Nephron (organoid): ENCODE results near the gene NUAK1.
A peak's percentile ranks its signal among the peaks of the same experiment; 100 is the strongest.

Source experiments
- H3K27ac Mint-ChIP-seq, 3 experiments: 2 replicates each; pipeline ENCODE4 v1.8.0; 2020; ENCODE audit warnings: mixed read lengths in 3 of 3, mild to moderate bottlenecking in 2 of 3, moderate library complexity in 1 of 3
- H3K27me3 Mint-ChIP-seq: 2 replicates; pipeline ENCODE4 v1.8.0; 2021; ENCODE audit warnings: low read depth, mild to moderate bottlenecking, moderate library complexity, mixed read lengths
- H3K36me3 Mint-ChIP-seq: 2 replicates; pipeline ENCODE4 v1.8.0; 2020; ENCODE audit warnings: low read depth, mixed read lengths
- H3K4me1 Mint-ChIP-seq: 2 replicates; pipeline ENCODE4 v1.8.0; 2020; ENCODE audit warnings: mixed read lengths
- H3K4me3 Mint-ChIP-seq, 3 experiments: 2 replicates each; pipeline ENCODE4 v1.8.0; 2020; ENCODE audit warnings: mild to moderate bottlenecking in 3 of 3, mixed read lengths in 3 of 3, moderate library complexity in 2 of 3
- H3K9me3 Mint-ChIP-seq: 2 replicates; pipeline ENCODE4 v1.8.0; 2020; ENCODE audit warnings: mixed read lengths
- CTCF ChIP-seq, 3 experiments: fragments of 200-600 bp; sonication (generic); IDR thresholded peaks; one replicate each; pipeline ENCODE4 v1.5.0; 2021; ENCODE audit warnings: antibody characterized with exemption in 3 of 3; ENCODE audit not compliant: unreplicated experiment in 3 of 3

Gene NUAK1

GRCh38 chr12:106065506-106065905 is 73.2 kb downstream of the NUAK1 start:
- Mint-ChIP-seq H3K9me3 (no peaks in the 10 kb centered on the region), H3K36me3 (peaks cover 61% of the 10 kb centered on the region), H3K4me1 (peaks cover 13% of the 10 kb centered on the region), H3K27ac (no peak overlapping the region), H3K4me3 (no peak overlapping the region), H3K27me3 (no peaks in the 10 kb centered on the region)
- TF ChIP-seq CTCF (IDR thresholded peaks at IDR 0.05; ENCODE audit: unreplicated experiment in 3 of 3) = no peak

DNA sequence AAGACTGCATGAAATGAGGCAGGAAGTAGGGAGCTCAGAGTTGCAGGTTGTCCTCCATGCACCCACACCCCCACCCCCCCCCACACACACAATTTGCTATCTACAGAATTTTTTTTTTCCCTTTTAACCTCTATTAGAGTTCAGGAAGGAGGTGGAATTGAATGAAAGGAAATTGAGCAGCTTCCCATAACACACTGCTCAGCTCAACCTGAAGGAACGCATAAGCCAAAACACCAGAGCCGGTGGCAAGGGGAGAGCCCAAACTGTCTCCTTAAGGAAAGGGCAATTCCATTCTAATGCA is 74.1 kb downstream of the NUAK1 start:
- no peaks in the 10 kb centered on the region for H3K9me3 Mint-ChIP-seq
- peaks cover 52% of the 10 kb centered on the region for H3K36me3 Mint-ChIP-seq
- no peak overlapping the region for H3K4me3 Mint-ChIP-seq
- peak overlapping the region in 2 of 3 experiments; percentile 33 to 57 for H3K27ac Mint-ChIP-seq
- peaks cover 13% of the 10 kb centered on the region for H3K4me1 Mint-ChIP-seq
- TF ChIP-seq CTCF (IDR thresholded peaks at IDR 0.05; ENCODE audit: unreplicated experiment in 3 of 3) = no peak
- no peaks in the 10 kb centered on the region for H3K27me3 Mint-ChIP-seq

DNA sequence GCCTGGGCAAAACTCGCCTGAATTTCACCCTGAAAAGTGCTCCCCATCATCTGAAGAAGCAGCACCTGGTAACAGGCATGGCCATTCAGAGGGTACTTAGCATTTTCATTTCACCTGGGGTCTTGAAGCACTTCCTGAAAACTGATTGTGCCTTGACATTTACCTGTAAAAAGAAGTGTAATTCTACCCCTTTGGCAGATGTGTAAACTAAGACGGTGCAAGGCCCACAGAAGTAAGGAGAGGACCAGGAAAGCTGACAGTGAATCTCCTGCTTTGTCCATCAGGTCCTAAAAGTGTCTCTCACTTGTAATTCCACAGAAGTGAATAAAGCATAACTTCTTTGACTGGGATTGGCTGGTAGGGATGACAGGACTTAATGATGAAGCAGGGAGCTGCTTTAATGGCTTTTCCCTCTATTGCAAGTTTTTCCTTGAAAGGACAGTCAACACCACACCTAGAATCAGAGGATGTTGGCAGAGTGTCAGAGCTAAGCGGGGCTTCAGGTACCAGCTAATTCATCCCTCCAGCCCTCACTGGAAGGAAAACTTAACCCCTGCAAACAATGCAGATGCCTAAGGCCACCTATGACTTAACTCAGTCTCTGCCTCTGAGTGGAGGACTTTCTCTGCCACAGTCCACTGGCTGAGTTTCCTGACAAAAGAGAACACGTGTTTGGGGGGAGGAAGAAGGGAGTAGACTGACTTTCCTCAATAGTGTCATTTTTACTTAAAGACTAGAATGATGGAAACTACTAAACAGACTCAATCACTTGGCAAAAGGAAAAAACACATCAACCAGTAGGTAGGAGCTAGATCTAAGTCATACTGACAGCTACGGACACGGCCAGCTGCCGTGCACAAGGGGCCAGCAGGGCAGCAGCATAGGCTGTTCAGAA is 74.7 kb downstream of the NUAK1 start:
- Mint-ChIP-seq H3K4me1 (peaks cover 13% of the 10 kb centered on the region), H3K4me3 (no peak overlapping the region), H3K36me3 (peaks cover 46% of the 10 kb centered on the region), H3K27ac (peak overlapping the region in 2 of 3 experiments; percentile 33 to 57), H3K9me3 (no peaks in the 10 kb centered on the region), H3K27me3 (no peaks in the 10 kb centered on the region)
- TF ChIP-seq CTCF (IDR thresholded peaks at IDR 0.05; ENCODE audit: unreplicated experiment in 3 of 3) = no peak

DNA sequence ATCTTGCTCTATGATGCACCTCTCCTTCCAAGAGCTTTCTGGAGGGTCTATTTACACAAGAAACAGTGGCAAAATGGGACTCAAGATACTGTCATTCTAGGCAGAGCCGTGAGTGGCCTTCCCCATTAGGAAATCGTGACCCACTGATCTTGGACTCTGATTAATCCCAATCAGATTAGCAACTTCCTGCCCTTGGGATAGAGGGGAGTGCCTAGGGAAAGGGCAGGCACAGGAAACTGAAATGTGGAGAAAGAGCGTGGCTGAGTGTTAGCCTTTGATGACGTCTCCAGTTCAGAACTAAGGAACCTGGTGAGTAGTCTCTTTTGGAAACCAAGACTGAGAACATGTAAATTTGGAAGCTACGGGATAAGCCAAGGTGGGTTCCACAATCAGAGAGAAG is 76.1 kb downstream of the NUAK1 start:
- H3K4me3 Mint-ChIP-seq = no peak overlapping the region
- peaks cover 5% of the 10 kb centered on the region for H3K9me3 Mint-ChIP-seq
- H3K27me3 Mint-ChIP-seq = no peaks in the 10 kb centered on the region
- H3K36me3 Mint-ChIP-seq = peaks cover 45% of the 10 kb centered on the region
- H3K27ac Mint-ChIP-seq = no peak overlapping the region
- H3K4me1 Mint-ChIP-seq = peaks cover 13% of the 10 kb centered on the region
- TF ChIP-seq CTCF (IDR thresholded peaks at IDR 0.05; ENCODE audit: unreplicated experiment in 3 of 3) = no peak

DNA sequence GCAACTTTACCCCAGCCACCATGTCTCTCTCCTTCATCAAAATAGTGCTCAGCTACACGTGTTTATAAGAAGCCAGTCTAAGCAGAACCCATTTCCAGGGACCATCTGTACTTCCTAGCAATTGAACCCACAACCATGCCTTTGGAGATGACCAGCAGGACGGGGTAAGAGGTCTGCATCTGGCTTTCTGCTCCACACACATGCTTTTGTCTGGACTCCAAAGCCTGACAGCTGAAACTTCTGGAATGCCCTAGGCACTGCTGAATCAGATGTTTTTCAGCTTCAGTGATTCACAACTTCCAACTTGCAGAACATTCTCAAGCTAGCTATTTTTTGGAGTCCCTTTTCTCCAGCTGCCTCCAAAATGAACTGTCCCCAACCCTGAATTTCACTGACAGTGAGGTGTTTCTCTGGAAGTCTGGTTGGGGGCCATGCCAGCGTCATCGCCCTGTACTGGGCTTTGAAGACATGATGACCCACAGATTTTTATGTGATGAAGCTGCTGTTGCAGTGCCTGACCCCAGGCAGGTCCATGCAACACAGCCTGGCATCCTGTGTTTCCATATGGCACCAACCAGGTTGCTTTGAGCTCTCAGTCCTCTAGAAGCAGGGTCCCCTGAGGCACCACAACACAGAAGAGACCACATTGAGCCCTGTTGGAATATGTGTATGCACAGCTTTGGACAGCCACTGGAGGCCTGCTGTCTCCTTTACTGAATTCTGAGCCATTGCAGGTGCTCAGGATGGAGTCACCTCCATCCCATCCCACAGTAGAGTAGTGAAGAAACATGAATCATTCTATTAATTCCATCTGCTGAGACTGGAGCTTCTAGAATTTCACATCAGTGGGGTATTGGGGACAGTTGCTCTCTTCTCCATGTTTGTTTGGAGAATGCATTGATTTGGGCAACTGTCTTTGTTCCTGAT is 80.2 kb downstream of the NUAK1 start:
- TF ChIP-seq CTCF (IDR thresholded peaks at IDR 0.05; ENCODE audit: unreplicated experiment in 3 of 3) = no peak
- Mint-ChIP-seq H3K4me1 (no peaks in the 10 kb centered on the region), H3K36me3 (peaks cover 10% of the 10 kb centered on the region), H3K27me3 (no peaks in the 10 kb centered on the region), H3K9me3 (peaks cover 26% of the 10 kb centered on the region), H3K4me3 (no peak overlapping the region), H3K27ac (no peak overlapping the region)
